ENCODE data around the gene SUN2.

- TF ChIP-seq EP300 (IDR thresholded peaks at IDR 0.05) (no peak), POLR2A (IDR thresholded peaks at IDR 0.05) (peak in 1 of 4 donors; percentile 74)
These were observed 55.5 kb downstream of the SUN2 start for GRCh38 chr22:38700270-38700788.

Measured in upper lobe of left lung (tissue), 4 donors.